ENCODE data around the gene TBC1D7.

- TF ChIP-seq CTCF (conservative IDR thresholded peaks at IDR 0.05; ENCODE audit: low read depth, low read length): no peak
- TF ChIP-seq MAFK (IDR thresholded peaks at IDR 0.05; ENCODE audit: low read depth, low read length): no peak
These were observed 27.0 kb upstream of the TBC1D7 start for GRCh38 chr6:13355043-13355945.
